HG03159 (cell line): ENCODE measurements around the gene CD300H.
A peak's percentile ranks its signal among the peaks of the same experiment; 100 is the strongest.
"Not testable (repeated sequence)": the region's sequence is repeated elsewhere in the genome, so short reads cannot be mapped to it uniquely, and the experiment has no call there.

Experiments used
- ATAC-seq: cut with Tn5 transposase; IDR thresholded peaks from one replicate; pipeline ENCODE4 v1.9.1; 2021; ENCODE audit warnings: mild to moderate bottlenecking, moderate library complexity; ENCODE audit not compliant: unreplicated experiment

Gene CD300H

GRCh38 chr17:74528491-74529199, 38.7 kb downstream of the CD300H start:
- peak; percentile 70 for ATAC-seq

GRCh38 chr17:74527756-74528155, 39.6 kb downstream of the CD300H start:
- ATAC-seq: no peak

- no peak for ATAC-seq
Observed at GRCh38 chr17:74527081-74527480, 40.2 kb downstream of the CD300H start.

GRCh38 chr17:74526681-74527080, 40.6 kb downstream of the CD300H start:
- ATAC-seq: no peak

GRCh38 chr17:74525781-74526288, 41.5 kb downstream of the CD300H start:
- ATAC-seq: no peak

GRCh38 chr17:74525465-74525725, 41.9 kb downstream of the CD300H start:
- no peak for ATAC-seq

GRCh38 chr17:74524653-74525464, 42.5 kb downstream of the CD300H start:
- ATAC-seq: no peak

- ATAC-seq: no peak
Observed at GRCh38 chr17:74523308-74523707, 44.0 kb downstream of the CD300H start.

- ATAC-seq: no peak
Observed at GRCh38 chr17:74522381-74523105, 44.8 kb downstream of the CD300H start.

GRCh38 chr17:74521701-74522201, 45.6 kb downstream of the CD300H start:
- ATAC-seq: no peak

GRCh38 chr17:74520790-74521480, 46.4 kb downstream of the CD300H start:
- no peak for ATAC-seq

GRCh38 chr17:74520016-74520434, 47.3 kb downstream of the CD300H start:
- no peak for ATAC-seq

GRCh38 chr17:74518413-74518981, 48.8 kb downstream of the CD300H start:
- not testable (repeated sequence) for ATAC-seq

GRCh38 chr17:74516561-74517328, 50.6 kb downstream of the CD300H start:
- no peak for ATAC-seq

- no peak for ATAC-seq
Observed at GRCh38 chr17:74515941-74516340, 51.4 kb downstream of the CD300H start.

GRCh38 chr17:74514632-74515334, 52.5 kb downstream of the CD300H start:
- no peak for ATAC-seq

GRCh38 chr17:74513987-74514631, 53.2 kb downstream of the CD300H start:
- no peak for ATAC-seq

GRCh38 chr17:74512624-74513091, 54.7 kb downstream of the CD300H start:
- ATAC-seq: peak; percentile 41
